BE2C (cell line): ENCODE measurements around the gene SLC39A11.

Source experiments
- DNase-seq: peaks from one replicate; pipeline ENCODE4 v3.0.0-alpha.2; 2020
- H3K27me3 ChIP-seq: fragments of 250-450 bp; sonication (Bioruptor Pico); 2 replicates; pipeline ENCODE4 v1.5.1; 2020; ENCODE audit warnings: mild to moderate bottlenecking
- H3K36me3 ChIP-seq: fragments of 250-450 bp; sonication (Bioruptor Pico); 2 replicates; pipeline ENCODE4 v1.5.1; 2020; ENCODE audit warnings: mild to moderate bottlenecking
- H3K4me1 ChIP-seq: fragments of 250-450 bp; sonication (Bioruptor Pico); 2 replicates; pipeline ENCODE4 v1.5.1; 2020
- H3K4me3 ChIP-seq: 2 replicates; pipeline ENCODE4 v1.5.1; 2011; ENCODE audit warnings: low read depth, low read length
- H3K9me3 ChIP-seq: fragments of 250-450 bp; sonication (Bioruptor Pico); 2 replicates; pipeline ENCODE4 v1.5.1; 2020
- TF ChIP-seq, protein P1 (sequence below): IDR thresholded peaks from 2 replicates; pipeline ENCODE4 v1.5.1; 2012; ENCODE audit warnings: mild to moderate bottlenecking, low read depth, low read length

The SLC39A11 gene

DNA sequence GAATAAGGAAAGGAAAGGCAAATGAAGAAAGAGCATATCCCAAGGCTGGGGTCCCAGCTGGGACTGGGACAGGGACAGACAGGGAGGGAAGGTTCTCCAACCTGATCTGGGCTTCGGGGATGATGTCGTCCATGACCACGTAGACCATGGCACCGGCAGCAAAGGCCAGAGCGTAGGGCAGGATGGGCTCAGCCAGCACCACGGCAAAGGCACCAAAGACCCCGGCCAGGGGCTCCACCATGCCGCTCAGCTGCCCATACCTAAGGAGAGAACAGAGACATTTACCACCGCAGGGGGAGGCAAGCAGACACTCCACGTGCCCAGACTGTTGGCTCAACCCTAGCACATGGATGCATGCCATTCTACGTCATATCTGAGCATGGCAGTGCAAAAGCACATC, 443.8 kb downstream of the SLC39A11 start:
- no peaks in the 10 kb centered on the region for H3K36me3 ChIP-seq
- no peak overlapping the region for H3K4me3 ChIP-seq
- H3K9me3 ChIP-seq = no peaks in the 10 kb centered on the region
- no peak for DNase-seq
- TF ChIP-seq, protein P1, sequence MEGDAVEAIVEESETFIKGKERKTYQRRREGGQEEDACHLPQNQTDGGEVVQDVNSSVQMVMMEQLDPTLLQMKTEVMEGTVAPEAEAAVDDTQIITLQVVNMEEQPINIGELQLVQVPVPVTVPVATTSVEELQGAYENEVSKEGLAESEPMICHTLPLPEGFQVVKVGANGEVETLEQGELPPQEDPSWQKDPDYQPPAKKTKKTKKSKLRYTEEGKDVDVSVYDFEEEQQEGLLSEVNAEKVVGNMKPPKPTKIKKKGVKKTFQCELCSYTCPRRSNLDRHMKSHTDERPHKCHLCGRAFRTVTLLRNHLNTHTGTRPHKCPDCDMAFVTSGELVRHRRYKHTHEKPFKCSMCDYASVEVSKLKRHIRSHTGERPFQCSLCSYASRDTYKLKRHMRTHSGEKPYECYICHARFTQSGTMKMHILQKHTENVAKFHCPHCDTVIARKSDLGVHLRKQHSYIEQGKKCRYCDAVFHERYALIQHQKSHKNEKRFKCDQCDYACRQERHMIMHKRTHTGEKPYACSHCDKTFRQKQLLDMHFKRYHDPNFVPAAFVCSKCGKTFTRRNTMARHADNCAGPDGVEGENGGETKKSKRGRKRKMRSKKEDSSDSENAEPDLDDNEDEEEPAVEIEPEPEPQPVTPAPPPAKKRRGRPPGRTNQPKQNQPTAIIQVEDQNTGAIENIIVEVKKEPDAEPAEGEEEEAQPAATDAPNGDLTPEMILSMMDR = no peak
- H3K27me3 ChIP-seq = no peaks in the 10 kb centered on the region
- H3K4me1 ChIP-seq = peaks cover 4% of the 10 kb centered on the region

DNA sequence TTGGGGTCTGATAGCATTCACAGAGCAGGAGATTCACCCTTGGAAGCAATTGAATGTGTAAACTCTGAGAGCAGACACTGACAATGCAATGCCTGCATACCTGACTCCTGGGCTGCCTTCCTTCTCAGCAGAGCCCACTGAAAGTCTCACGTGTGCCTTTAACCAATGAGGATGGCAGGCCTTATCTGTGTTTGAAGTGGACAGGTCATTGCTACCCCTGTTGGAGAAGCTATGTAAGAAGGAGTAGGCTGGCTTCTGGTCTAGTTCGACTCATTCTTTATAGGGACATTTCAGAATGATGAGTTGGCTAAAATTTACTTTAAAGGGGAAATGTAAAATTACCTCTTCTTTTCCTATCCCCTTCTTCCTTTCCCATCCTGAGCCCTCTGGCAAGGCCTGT, 446.3 kb downstream of the SLC39A11 start:
- no peaks in the 10 kb centered on the region for H3K9me3 ChIP-seq
- no peak for DNase-seq
- TF ChIP-seq, protein P1 = no peak
- H3K4me1 ChIP-seq = peaks cover 10% of the 10 kb centered on the region
- no peaks in the 10 kb centered on the region for H3K27me3 ChIP-seq
- no peak overlapping the region for H3K4me3 ChIP-seq
- H3K36me3 ChIP-seq = no peaks in the 10 kb centered on the region

DNA sequence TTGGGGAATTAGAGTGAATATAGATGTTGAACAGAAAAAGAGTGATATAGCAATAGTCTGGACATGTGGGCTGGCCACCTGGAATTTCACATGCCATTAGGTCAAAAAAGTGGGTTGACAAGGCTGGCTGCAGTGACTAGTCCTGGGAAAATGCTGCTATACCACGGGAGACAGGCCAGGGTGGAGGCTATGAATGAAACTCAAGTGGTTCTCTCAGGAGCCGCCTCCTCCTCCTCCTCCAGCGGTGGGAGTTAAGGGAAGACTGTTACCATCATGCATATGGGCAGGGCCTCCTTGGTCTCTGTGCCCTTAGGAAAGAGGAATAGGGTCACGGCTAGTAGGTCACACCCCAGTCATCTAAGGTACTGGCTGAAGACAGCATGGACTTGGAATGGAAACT, 448.0 kb downstream of the SLC39A11 start:
- H3K36me3 ChIP-seq = no peaks in the 10 kb centered on the region
- H3K4me3 ChIP-seq = no peak overlapping the region
- TF ChIP-seq, protein P1 = no peak
- no peak for DNase-seq
- no peaks in the 10 kb centered on the region for H3K9me3 ChIP-seq
- H3K4me1 ChIP-seq = peaks cover 10% of the 10 kb centered on the region
- H3K27me3 ChIP-seq = no peaks in the 10 kb centered on the region

DNA sequence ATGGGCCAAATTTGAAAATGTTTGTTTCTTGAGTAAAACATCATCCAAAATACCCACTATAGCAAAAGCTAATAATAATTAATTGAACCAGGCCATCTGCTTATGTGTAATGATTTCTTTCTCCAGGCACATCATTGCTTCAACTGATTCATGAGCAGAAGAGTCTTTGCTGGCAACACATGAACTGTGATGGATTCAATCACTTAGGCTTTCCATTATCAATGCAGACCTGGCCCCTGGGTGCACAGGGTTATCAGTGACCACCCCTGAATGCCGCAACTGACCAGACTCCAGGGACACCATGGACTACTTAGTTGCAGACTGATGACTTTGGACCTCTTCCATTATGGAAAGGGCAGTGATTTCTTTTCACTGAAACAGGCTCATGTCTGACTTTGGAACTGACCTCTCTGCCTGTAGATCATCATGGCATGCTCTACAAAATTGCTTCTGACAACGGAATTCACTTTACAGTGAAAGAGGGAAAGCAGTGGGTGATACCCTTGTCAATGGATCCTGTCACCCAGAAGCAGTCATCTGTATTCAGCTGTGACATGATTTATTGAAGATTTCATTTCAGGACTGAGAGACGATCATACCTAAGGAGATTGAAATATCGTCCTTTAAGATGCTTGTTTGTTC, 448.8 kb downstream of the SLC39A11 start:
- TF ChIP-seq, protein P1 = no peak
- DNase-seq = no peak
- Histone ChIP-seq H3K9me3 (no peaks in the 10 kb centered on the region), H3K4me1 (peaks cover 10% of the 10 kb centered on the region), H3K27me3 (no peaks in the 10 kb centered on the region), H3K36me3 (no peaks in the 10 kb centered on the region), H3K4me3 (no peak overlapping the region)

DNA sequence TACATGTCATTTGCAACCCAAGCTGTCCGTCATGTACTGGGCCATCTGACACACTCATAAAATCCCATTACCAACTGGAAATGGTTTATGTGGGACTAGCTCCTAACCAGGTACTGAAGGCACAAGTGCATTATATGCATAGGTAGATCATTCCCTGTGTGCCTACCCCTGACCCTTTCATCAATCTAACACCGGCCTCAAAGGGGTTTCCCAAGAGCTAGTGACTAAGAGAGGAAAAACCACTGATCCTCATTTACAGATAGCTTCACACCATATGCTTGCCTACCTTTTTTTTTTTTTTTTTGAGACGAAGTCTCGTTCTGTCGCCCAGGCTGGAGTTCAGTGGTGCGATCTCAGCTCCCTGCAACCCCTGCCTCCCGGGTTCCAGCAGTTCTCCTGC, 449.8 kb downstream of the SLC39A11 start:
- Histone ChIP-seq H3K4me1 (peaks cover 10% of the 10 kb centered on the region), H3K27me3 (no peaks in the 10 kb centered on the region), H3K36me3 (no peaks in the 10 kb centered on the region), H3K4me3 (no peak overlapping the region), H3K9me3 (no peaks in the 10 kb centered on the region)
- DNase-seq = no peak
- TF ChIP-seq, protein P1 = no peak

DNA sequence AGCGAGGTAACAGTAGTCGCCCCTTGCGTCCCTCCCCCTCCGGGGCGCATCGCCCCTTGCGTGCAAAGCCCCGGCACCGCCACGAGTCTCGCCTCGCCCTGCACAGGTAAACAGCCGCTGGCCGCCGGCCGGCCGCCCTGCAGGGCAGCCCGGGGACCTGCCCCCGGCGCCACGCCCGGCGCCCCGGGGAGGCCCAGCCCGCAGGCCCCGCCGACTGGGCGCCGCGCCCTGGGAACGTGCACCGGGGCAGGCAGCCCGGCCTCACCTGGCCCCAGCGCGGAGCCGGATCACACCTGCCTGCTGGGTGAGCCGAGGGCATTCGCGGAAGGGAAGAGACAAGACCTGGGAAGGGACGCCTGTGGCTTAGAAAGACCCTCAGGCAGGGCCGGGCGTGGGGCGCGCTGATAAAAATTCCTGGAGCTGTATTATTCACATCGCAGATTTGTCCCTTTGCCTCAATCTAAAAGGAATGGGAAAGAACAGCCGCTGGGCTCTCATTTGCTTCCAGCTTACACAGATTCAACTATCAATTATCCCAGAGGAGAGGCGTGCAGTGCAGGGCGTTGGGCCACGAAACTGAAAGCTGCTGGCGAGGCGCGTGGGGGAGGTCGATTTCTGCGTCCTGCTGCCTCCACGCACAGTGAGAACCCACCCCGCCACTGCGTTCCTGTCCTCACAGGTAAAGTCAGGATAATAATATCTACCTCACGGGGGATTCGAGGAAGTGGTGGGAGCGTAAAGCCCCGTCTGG, 451.9 kb downstream of the SLC39A11 start:
- H3K36me3 ChIP-seq = no peaks in the 10 kb centered on the region
- H3K4me3 ChIP-seq = no peak overlapping the region
- no peak for DNase-seq
- H3K27me3 ChIP-seq = no peaks in the 10 kb centered on the region
- peaks cover 3% of the 10 kb centered on the region; the same call in 1 of the 2 replicates for H3K9me3 ChIP-seq
- peaks cover 10% of the 10 kb centered on the region for H3K4me1 ChIP-seq
- TF ChIP-seq, protein P1 = no peak
